OCI-LY1 (cell line): Measurements from ENCODE around the gene PPP2R2C.

Experiments
- H2AFZ ChIP-seq: fragments of 200-600 bp; sonication (generic), shearing (Covaris generic); 2 replicates; pipeline ENCODE4 v1.6.0; 2014; ENCODE audit warnings: antibody characterized with exemption, mild to moderate bottlenecking, low read length
- H3F3A ChIP-seq: fragments of 200-600 bp; sonication (generic), shearing (Covaris generic); 2 replicates; pipeline ENCODE4 v1.6.0; 2014; ENCODE audit warnings: mild to moderate bottlenecking, antibody characterized with exemption, low read length, moderate library complexity; ENCODE audit not compliant: insufficient read depth
- H3K27ac ChIP-seq: fragments of 200-600 bp; sonication (generic); 2 replicates; pipeline ENCODE4 v1.5.1; 2014; ENCODE audit warnings: low read length, mixed run types, mild to moderate bottlenecking, low read depth; ENCODE audit not compliant: poor library complexity, severe bottlenecking
- H3K27me3 ChIP-seq: fragments of 200-600 bp; sonication (generic); 2 replicates; pipeline ENCODE4 v1.6.0; 2014; ENCODE audit warnings: antibody characterized with exemption, mild to moderate bottlenecking, low read length, moderate library complexity; ENCODE audit not compliant: insufficient read depth
- H3K36me3 ChIP-seq: fragments of 200-600 bp; sonication (generic); 2 replicates; pipeline ENCODE4 v1.6.1; 2014; ENCODE audit warnings: mild to moderate bottlenecking, antibody characterized with exemption, low read length, moderate library complexity, mixed read lengths; ENCODE audit not compliant: insufficient read depth
- H3K4me1 ChIP-seq: fragments of 200-600 bp; sonication (generic); 2 replicates; pipeline ENCODE4 v1.5.1; 2014; ENCODE audit warnings: mild to moderate bottlenecking, low read length, moderate library complexity; ENCODE audit not compliant: insufficient read depth, severe bottlenecking
- H3K4me2 ChIP-seq: fragments of 200-600 bp; sonication (generic), shearing (Covaris generic); 2 replicates; pipeline ENCODE4 v1.6.1; 2014; ENCODE audit warnings: low read length
- H3K4me3 ChIP-seq: fragments of 200-600 bp; sonication (generic); 2 replicates; pipeline ENCODE4 v1.5.1; 2014; ENCODE audit warnings: low read length, low read depth, mild to moderate bottlenecking, mixed read lengths; ENCODE audit not compliant: poor library complexity, severe bottlenecking
- H3K79me2 ChIP-seq: fragments of 200-600 bp; shearing (Covaris generic); 2 replicates; pipeline ENCODE4 v1.6.1; 2016; ENCODE audit warnings: mixed run types, low read length, mixed read lengths; ENCODE audit not compliant: insufficient read depth
- H3K9ac ChIP-seq: fragments of 200-600 bp; sonication (generic), shearing (Covaris generic); 2 replicates; pipeline ENCODE4 v1.6.1; 2014; ENCODE audit warnings: mild to moderate bottlenecking, low read length, mixed read lengths
- H3K9me2 ChIP-seq: fragments of 200-600 bp; sonication (generic), shearing (Covaris generic); 2 replicates; pipeline ENCODE4 v1.6.1; 2014; ENCODE audit warnings: low read depth, mild to moderate bottlenecking, low read length, mixed read lengths
- H3K9me3 ChIP-seq: fragments of 200-600 bp; shearing (Covaris generic); 2 replicates; pipeline ENCODE4 v1.6.1; 2014; ENCODE audit warnings: low read length, mixed read lengths
- H4K20me1 ChIP-seq: fragments of 200-600 bp; sonication (generic), shearing (Covaris generic); 2 replicates; pipeline ENCODE4 v1.6.0; 2016; ENCODE audit warnings: mild to moderate bottlenecking, low read length; ENCODE audit not compliant: insufficient read depth
- EZH2 ChIP-seq: fragments of 200-600 bp; sonication (generic), shearing (Covaris generic); IDR thresholded peaks from 2 replicates; pipeline ENCODE4 v1.8.0; 2017; ENCODE audit warnings: borderline replicate concordance, mixed run types, mild to moderate bottlenecking, antibody characterized with exemption, low read length, moderate library complexity, mixed read lengths
- TF ChIP-seq, protein P1 (sequence below): fragments of 200-600 bp; sonication (generic), shearing (Covaris generic); IDR thresholded peaks from 2 replicates; pipeline ENCODE4 v1.5.1; 2017; ENCODE audit warnings: mild to moderate bottlenecking, antibody characterized with exemption, low read length, moderate library complexity, mixed read lengths

PPP2R2C gene

DNA sequence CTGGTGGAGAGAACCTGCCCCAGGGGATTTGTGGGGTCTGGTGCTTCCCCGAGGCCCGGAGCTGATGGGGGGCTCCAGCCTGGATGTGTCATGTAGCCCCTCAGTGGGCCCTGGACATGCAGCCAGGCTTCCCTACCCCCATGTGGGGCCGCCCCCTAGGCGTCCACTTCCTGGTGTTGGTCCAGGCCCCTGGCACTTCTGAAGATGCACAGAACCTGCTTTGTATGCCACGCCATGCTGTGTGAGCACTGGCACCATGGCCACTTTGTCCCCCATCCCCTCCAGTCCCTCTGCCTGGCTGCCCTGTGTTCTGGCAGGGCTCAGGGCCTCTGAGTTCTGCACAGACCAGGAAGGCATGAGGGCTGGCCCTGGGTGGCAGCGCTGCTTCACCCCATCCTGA, 173.6 kb downstream of the PPP2R2C start:
- H3K4me2 ChIP-seq, result no peak overlapping the region
- no peaks in the 10 kb centered on the region for H3K79me2 ChIP-seq
- no peaks in the 10 kb centered on the region for H3K4me1 ChIP-seq
- no peaks in the 10 kb centered on the region for H4K20me1 ChIP-seq
- H3K9me2 ChIP-seq, result no peaks in the 10 kb centered on the region
- TF ChIP-seq, protein P1, sequence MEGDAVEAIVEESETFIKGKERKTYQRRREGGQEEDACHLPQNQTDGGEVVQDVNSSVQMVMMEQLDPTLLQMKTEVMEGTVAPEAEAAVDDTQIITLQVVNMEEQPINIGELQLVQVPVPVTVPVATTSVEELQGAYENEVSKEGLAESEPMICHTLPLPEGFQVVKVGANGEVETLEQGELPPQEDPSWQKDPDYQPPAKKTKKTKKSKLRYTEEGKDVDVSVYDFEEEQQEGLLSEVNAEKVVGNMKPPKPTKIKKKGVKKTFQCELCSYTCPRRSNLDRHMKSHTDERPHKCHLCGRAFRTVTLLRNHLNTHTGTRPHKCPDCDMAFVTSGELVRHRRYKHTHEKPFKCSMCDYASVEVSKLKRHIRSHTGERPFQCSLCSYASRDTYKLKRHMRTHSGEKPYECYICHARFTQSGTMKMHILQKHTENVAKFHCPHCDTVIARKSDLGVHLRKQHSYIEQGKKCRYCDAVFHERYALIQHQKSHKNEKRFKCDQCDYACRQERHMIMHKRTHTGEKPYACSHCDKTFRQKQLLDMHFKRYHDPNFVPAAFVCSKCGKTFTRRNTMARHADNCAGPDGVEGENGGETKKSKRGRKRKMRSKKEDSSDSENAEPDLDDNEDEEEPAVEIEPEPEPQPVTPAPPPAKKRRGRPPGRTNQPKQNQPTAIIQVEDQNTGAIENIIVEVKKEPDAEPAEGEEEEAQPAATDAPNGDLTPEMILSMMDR, result no peak
- no peak for TF ChIP-seq EZH2
- H3K36me3 ChIP-seq, result no peaks in the 10 kb centered on the region
- no peak overlapping the region for H3K9ac ChIP-seq
- no peak overlapping the region for H3K4me3 ChIP-seq
- no peak overlapping the region for H2AFZ ChIP-seq
- H3K27ac ChIP-seq, result no peak overlapping the region
- no peaks in the 10 kb centered on the region for H3K27me3 ChIP-seq
- H3K9me3 ChIP-seq, result no peaks in the 10 kb centered on the region
- H3F3A ChIP-seq, result no peaks in the 10 kb centered on the region

DNA sequence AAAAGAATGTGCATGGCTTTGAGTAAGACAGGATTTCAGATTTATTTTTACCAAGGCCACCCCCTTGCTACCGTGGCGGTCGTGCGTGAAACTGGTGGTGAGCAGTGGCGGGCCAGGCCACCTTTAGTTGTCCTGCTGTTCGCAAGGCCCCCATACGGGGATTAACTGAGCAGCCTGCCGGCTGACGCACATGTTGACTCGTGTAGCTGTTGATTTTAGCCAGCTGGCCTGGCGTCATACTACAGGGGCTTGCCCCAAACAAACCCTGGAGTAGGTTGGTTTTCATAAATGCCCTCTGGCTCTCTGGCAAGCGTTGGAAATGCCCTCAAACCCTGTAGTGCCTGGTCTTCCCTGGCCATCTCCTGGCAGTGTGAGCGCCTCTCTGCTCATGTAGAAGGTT, 174.4 kb downstream of the PPP2R2C start:
- Histone ChIP-seq H3K79me2 (no peaks in the 10 kb centered on the region), H3K4me3 (no peak overlapping the region), H2AFZ (no peak overlapping the region), H3K4me1 (no peaks in the 10 kb centered on the region), H3K9me3 (no peaks in the 10 kb centered on the region), H3K9me2 (no peaks in the 10 kb centered on the region), H3K27me3 (no peaks in the 10 kb centered on the region), H3K9ac (no peak overlapping the region), H3K36me3 (no peaks in the 10 kb centered on the region), H3K4me2 (no peak overlapping the region), H4K20me1 (no peaks in the 10 kb centered on the region), H3K27ac (no peak overlapping the region), H3F3A (no peaks in the 10 kb centered on the region)
- no peak for TF ChIP-seq EZH2
- TF ChIP-seq, protein P1, result no peak

DNA sequence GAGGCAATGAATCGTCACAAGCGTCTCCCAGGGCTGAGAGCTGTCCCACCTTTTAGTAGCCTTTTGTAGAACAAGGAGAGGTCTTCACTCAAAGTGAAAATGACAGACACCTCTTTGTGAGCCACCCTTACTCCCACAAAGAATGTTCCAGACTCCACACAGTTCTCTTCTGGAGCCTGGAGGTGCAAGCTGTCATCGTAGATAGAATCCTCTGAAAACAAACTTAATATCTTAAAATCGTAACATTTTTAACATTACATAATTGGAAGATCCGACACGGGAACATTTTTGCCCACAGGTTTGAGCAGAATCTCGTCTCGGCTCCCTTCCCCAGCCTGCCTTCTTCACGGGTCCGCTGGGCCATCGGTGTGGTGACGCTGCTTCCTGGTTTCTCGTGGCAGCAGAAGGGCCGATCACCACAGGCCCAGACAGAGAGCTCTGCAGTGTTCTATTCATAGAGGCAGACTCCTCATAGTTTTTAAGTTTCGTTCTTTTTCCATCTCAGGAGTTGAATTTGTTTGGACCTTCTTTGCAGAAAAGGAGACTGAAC, 175.1 kb downstream of the PPP2R2C start:
- no peaks in the 10 kb centered on the region for H3F3A ChIP-seq
- no peaks in the 10 kb centered on the region for H3K36me3 ChIP-seq
- H3K27ac ChIP-seq, result no peak overlapping the region

More for the DNA sequence above, 175.1 kb downstream of the PPP2R2C start:
- Histone ChIP-seq H3K4me1 (no peaks in the 10 kb centered on the region), H4K20me1 (no peaks in the 10 kb centered on the region), H3K9me3 (no peaks in the 10 kb centered on the region), H3K79me2 (no peaks in the 10 kb centered on the region), H3K27me3 (no peaks in the 10 kb centered on the region), H2AFZ (no peak overlapping the region), H3K4me2 (no peak overlapping the region), H3K9me2 (no peaks in the 10 kb centered on the region), H3K4me3 (no peak overlapping the region), H3K9ac (no peak overlapping the region)
- TF ChIP-seq, protein P1, result no peak
- TF ChIP-seq EZH2, result no peak
